K562 (cell line): ENCODE results near the gene MRPS6. TPM values are rescaled to one million over a fixed set of nuclear protein-coding genes. Genes with fewer than 3 reads are reported as not detected.

Experiments
- ATAC-seq: fragments of 200-7000 bp; cut with Tn5 transposase; 3 replicates; pipeline ENCODE4 v1.9.1; 2020; ENCODE audit warnings: moderate library complexity
- BruUV-seq: library from RNA; stranded (reverse); fragments of 400-500 nt; replicated peaks from 2 replicates; lab custom pipeline; 2021; lab: Mats Ljungman, UMichigan
- CTCF ChIA-PET: fragments of 300-600 bp; formaldehyde crosslinking; extraction: SDS; loops from one replicate; lab custom pipeline; 2021; ENCODE audit warnings: low intra/inter-chr PET ratio; lab: Yijun Ruan, JAX
- POLR2A ChIA-PET: fragments of 300-600, 350-650 bp; sonication (Branson Sonifier 250); formaldehyde crosslinking; extraction: SDS; loops from one replicate; lab custom pipeline; 2021; ENCODE audit warnings: antibody characterized with exemption, inconsistent platforms; lab: Yijun Ruan, JAX
- DNase-seq, 4 experiments: peaks; one replicate each; pipeline versions ENCODE4 v3.0.0 to v3.0.0-alpha.2; 2011 to 2018; ENCODE audit warnings: low spot score in 3 of 4, mixed read lengths in 3 of 4; ENCODE audit errors: extremely low read depth in 1 of 4
- FAIRE-seq: peaks from 2 replicates; lab custom pipeline; 2011; peaks lifted over from hg19 to GRCh38; lab: Jason Lieb, UNC
- H2AFZ ChIP-seq: 2 replicates; pipeline ENCODE4 v1.6.0; 2011; ENCODE audit warnings: low read depth, low read length, control low read depth, inconsistent platforms
- H3K27ac ChIP-seq: fragments of 200-600 bp; 3 replicates; pipeline ENCODE4 v1.8.0; 2011; ENCODE audit warnings: low read depth, mild to moderate bottlenecking, control low read depth, inconsistent platforms, low read length, moderate library complexity, mixed read lengths; ENCODE audit errors: extremely low read depth
- H3K27me3 ChIP-seq, 2 experiments: fragments of 300-600 bp in 1 of 2; 2 replicates in 1 of 2; 3 replicates in 1 of 2; pipeline versions ENCODE4 v1.6.0 to v1.8.0; 2011; ENCODE audit warnings: inconsistent platforms in 2 of 2, low read length in 2 of 2, mild to moderate bottlenecking in 1 of 2, mixed read lengths in 1 of 2, moderate library complexity in 1 of 2; ENCODE audit not compliant: control insufficient read depth in 2 of 2, insufficient read depth in 2 of 2
- H3K36me3 ChIP-seq: fragments of 300-600 bp; 3 replicates; pipeline ENCODE4 v1.8.0; 2011; ENCODE audit warnings: mild to moderate bottlenecking, low read length, inconsistent platforms; ENCODE audit not compliant: control insufficient read depth, insufficient read depth
- H3K4me1 ChIP-seq, 2 experiments: fragments of 200-600 bp in 1 of 2; replicated peaks in 1 of 2; 2 replicates in 1 of 2; 3 replicates in 1 of 2; pipeline versions ENCODE4 v1.5.1 to v1.8.0; 2011; ENCODE audit warnings: inconsistent platforms in 2 of 2, low read length in 2 of 2, mild to moderate bottlenecking in 1 of 2, mixed read lengths in 1 of 2, moderate library complexity in 1 of 2; ENCODE audit not compliant: control insufficient read depth in 2 of 2, insufficient read depth in 2 of 2
- H3K4me2 ChIP-seq: 2 replicates; pipeline ENCODE4 v1.6.1; 2011; ENCODE audit warnings: low read length, control low read depth, inconsistent platforms, mixed read lengths; ENCODE audit not compliant: insufficient read depth
- H3K4me3 ChIP-seq: fragments of 200-600 bp; sonication (generic), shearing (Covaris generic); 2 replicates; pipeline ENCODE4 v1.5.1; 2016; ENCODE audit warnings: control low read depth, inconsistent platforms
- H3K79me2 ChIP-seq: fragments of 200-600 bp; 3 replicates; pipeline ENCODE4 v1.8.0; 2011; ENCODE audit warnings: low read length, inconsistent platforms; ENCODE audit not compliant: control insufficient read depth, insufficient read depth
- H3K9ac ChIP-seq, 2 experiments: 2 replicates each; pipeline versions ENCODE4 v1.6.0 to v1.6.1; 2011; ENCODE audit warnings: low read depth in 2 of 2, low read length in 2 of 2, control low read depth in 1 of 2, inconsistent platforms in 1 of 2, mild to moderate bottlenecking in 1 of 2, mixed read lengths in 1 of 2; ENCODE audit not compliant: insufficient read depth in 1 of 2
- H3K9me1 ChIP-seq: one replicate; pipeline ENCODE4 v1.6.0; 2011; ENCODE audit warnings: inconsistent platforms, mild to moderate bottlenecking, low read length, moderate library complexity; ENCODE audit not compliant: control insufficient read depth, insufficient read depth
- H3K9me3 ChIP-seq: replicated peaks from 2 replicates; pipeline ENCODE4 v1.5.1; 2011; ENCODE audit warnings: low read depth, low read length, inconsistent platforms; ENCODE audit not compliant: control insufficient read depth, insufficient read depth
- H4K20me1 ChIP-seq: replicated peaks from 2 replicates; pipeline ENCODE4 v1.6.1; 2011; ENCODE audit warnings: low read length, inconsistent platforms, mixed read lengths; ENCODE audit not compliant: control insufficient read depth, insufficient read depth
- C11orf30 ChIP-seq: fragments of 450-650 bp; IDR thresholded peaks from 2 replicates; pipeline ENCODE4 v1.6.1; 2016; ENCODE audit warnings: low read depth, mild to moderate bottlenecking
- TBL1XR1 ChIP-seq, 2 experiments: IDR thresholded peaks; 2 replicates each; pipeline ENCODE4 v1.6.1; 2012; ENCODE audit warnings: improper control_type of control experiment in 2 of 2, low read length in 2 of 2, mild to moderate bottlenecking in 1 of 2
- WGBS: fragments of 100-300 bp; shearing (Covaris generic); methylation state at CpG from one replicate; pipeline ENCODE4 v1.1.6; 2016; ENCODE audit warnings: low coverage, mixed read lengths; ENCODE audit not compliant: insufficient coverage; ENCODE audit errors: missing lambda C conversion rate; 5-methylcytosine and 5-hydroxymethylcytosine counted together
- in situ Hi-C: fragments of 300-500 bp; cut with MboI; formaldehyde crosslinking; loops from 4 replicates; pipeline ENCODE4 v1.15.0; 2018; ENCODE audit warnings: inconsistent platforms, mixed read lengths
- intact Hi-C: fragments of 100-400 bp; cut with micrococcal nuclease; formaldehyde crosslinking; loops from 2 replicates; pipeline ENCODE4 v1.14.2; 2022
- polyA plus RNA-seq, 8 experiments: library from polyadenylated mRNA; depleted of rRNA in 4 of 8; stranded (reverse) in 5 of 8; unstranded in 3 of 8; fragments of >200 nt; fragmentation: Nextera tagmentation in 2 of 8; fragmentation: Illumina TruSeq in 1 of 8; extraction: Ambion mirVana in 2 of 8; extraction: Trizol in 1 of 8; gene quantifications; 2 replicates each; pipeline versions ENCODE4 v1.2.1 to v1.2.3, GENCODE V29; 2011 to 2014; ENCODE audit warnings: inconsistent platforms in 1 of 8, missing spikeins in 1 of 8
- total RNA-seq, 7 experiments: library from RNA; depleted of rRNA in 6 of 7; stranded (reverse); fragments of >200 nt in 6 of 7; fragmentation: Illumina TruSeq in 2 of 7; extraction: Trizol in 2 of 7; gene quantifications; 2 replicates each; pipeline versions ENCODE4 v1.2.1 to v1.2.3, GENCODE V29; 2011 to 2021; ENCODE audit warnings: low replicate concordance in 1 of 7
- TF ChIP-seq, protein P1 (sequence below): fragments of 250-450 bp; sonication (Bioruptor Pico); IDR thresholded peaks from 2 replicates; pipeline ENCODE4 v1.9.0; 2021; ENCODE audit warnings: mild to moderate bottlenecking, inconsistent platforms
- TF ChIP-seq, protein P2 (sequence below): fragments of 450-650 bp; IDR thresholded peaks from one replicate; pipeline ENCODE4 v1.6.1; 2018; ENCODE audit warnings: mild to moderate bottlenecking, moderate library complexity; ENCODE audit not compliant: partially characterized antibody
- TF ChIP-seq, protein P3 (sequence below): fragments of 450-650 bp; IDR thresholded peaks from 2 replicates; pipeline ENCODE4 v1.6.1; 2014; ENCODE audit warnings: low read depth, mild to moderate bottlenecking, moderate library complexity, borderline replicate concordance

MRPS6 gene
- total and polyA plus RNA-seq, 9 of the 15 experiments (the other 6 are each of a cell fraction or from before 2014, with no cell fraction given), result 26.1 to 72.0 (median 39.3) TPM

DNA sequence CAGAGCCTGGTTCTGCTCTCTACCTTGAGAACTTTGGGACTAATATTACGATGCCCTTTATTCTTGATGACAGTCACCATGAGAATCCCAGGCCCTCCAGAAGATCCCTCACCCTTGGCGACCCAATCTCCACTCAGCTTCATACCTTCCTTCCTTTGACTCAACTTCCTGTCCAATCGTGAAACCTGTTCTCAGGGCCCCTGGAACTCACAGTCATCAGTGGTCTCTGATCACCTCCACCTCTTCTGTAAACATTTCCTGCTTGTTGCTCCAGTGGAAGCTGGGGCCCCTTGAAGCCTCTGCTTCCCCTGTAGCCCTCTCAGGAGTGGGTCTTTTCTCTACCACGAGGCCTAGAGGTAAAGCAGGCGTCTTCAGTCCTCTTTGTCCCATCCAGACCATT lies 79.1 kb downstream of the MRPS6 start:
- ATAC-seq, result no peak
- CTCF ChIA-PET, result no interaction called here
- Histone ChIP-seq H3K79me2 (no peaks in the 10 kb centered on the region), H3K36me3 (no peaks in the 10 kb centered on the region), H3K27ac (no peak overlapping the region), H2AFZ (no peak overlapping the region), H3K9me1 (no peaks in the 10 kb centered on the region), H3K4me3 (no peak overlapping the region), H3K4me2 (no peak overlapping the region), H3K27me3 (no peaks in the 10 kb centered on the region), H3K9me3 (no peaks in the 10 kb centered on the region), H4K20me1 (no peaks in the 10 kb centered on the region), H3K4me1 (no peaks in the 10 kb centered on the region), H3K9ac (no peak overlapping the region)
- FAIRE-seq, result no peak
- DNase-seq, result no peak
- BruUV-seq, result no TSS peak
- in situ Hi-C loops, result no loop called here
- POLR2A ChIA-PET, result no interaction called here
- intact Hi-C loops, result no loop called here
- 51% methylated on average over 5 of the region's 5 CpGs for WGBS
- TF ChIP-seq, protein P1, sequence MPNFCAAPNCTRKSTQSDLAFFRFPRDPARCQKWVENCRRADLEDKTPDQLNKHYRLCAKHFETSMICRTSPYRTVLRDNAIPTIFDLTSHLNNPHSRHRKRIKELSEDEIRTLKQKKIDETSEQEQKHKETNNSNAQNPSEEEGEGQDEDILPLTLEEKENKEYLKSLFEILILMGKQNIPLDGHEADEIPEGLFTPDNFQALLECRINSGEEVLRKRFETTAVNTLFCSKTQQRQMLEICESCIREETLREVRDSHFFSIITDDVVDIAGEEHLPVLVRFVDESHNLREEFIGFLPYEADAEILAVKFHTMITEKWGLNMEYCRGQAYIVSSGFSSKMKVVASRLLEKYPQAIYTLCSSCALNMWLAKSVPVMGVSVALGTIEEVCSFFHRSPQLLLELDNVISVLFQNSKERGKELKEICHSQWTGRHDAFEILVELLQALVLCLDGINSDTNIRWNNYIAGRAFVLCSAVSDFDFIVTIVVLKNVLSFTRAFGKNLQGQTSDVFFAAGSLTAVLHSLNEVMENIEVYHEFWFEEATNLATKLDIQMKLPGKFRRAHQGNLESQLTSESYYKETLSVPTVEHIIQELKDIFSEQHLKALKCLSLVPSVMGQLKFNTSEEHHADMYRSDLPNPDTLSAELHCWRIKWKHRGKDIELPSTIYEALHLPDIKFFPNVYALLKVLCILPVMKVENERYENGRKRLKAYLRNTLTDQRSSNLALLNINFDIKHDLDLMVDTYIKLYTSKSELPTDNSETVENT, result no peak
- TF ChIP-seq, protein P2, sequence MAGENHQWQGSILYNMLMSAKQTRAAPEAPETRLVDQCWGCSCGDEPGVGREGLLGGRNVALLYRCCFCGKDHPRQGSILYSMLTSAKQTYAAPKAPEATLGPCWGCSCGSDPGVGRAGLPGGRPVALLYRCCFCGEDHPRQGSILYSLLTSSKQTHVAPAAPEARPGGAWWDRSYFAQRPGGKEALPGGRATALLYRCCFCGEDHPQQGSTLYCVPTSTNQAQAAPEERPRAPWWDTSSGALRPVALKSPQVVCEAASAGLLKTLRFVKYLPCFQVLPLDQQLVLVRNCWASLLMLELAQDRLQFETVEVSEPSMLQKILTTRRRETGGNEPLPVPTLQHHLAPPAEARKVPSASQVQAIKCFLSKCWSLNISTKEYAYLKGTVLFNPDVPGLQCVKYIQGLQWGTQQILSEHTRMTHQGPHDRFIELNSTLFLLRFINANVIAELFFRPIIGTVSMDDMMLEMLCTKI, result no peak
- TF ChIP-seq C11orf30 (no peak), TBL1XR1 (IDR thresholded peaks at IDR 0.05; ENCODE audit: low read length in 2 of 2) (no peak)
- TF ChIP-seq, protein P3, sequence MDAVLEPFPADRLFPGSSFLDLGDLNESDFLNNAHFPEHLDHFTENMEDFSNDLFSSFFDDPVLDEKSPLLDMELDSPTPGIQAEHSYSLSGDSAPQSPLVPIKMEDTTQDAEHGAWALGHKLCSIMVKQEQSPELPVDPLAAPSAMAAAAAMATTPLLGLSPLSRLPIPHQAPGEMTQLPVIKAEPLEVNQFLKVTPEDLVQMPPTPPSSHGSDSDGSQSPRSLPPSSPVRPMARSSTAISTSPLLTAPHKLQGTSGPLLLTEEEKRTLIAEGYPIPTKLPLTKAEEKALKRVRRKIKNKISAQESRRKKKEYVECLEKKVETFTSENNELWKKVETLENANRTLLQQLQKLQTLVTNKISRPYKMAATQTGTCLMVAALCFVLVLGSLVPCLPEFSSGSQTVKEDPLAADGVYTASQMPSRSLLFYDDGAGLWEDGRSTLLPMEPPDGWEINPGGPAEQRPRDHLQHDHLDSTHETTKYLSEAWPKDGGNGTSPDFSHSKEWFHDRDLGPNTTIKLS, result no peak
